HEK293T (cell line): ENCODE results near the gene RAET1L.

Source experiments
- CTCF ChIA-PET: fragments of 350-600 bp; formaldehyde crosslinking; extraction: SDS; loops from one replicate; lab custom pipeline; 2021; ENCODE audit warnings: antibody characterized with exemption, inconsistent platforms; lab: Yijun Ruan, JAX
- POLR2A ChIA-PET: fragments of 350-600 bp; formaldehyde crosslinking; extraction: SDS; loops from one replicate; lab custom pipeline; 2020; ENCODE audit warnings: antibody characterized with exemption, inconsistent platforms; lab: Yijun Ruan, JAX
- DNase-seq: peaks from one replicate; pipeline ENCODE4 v3.0.0; 2012; ENCODE audit warnings: mixed read lengths; ENCODE audit errors: extremely low spot score
- ARNT ChIP-seq: fragments of 450-650 bp; IDR thresholded peaks from 2 replicates; pipeline ENCODE4 v1.6.1; 2017; ENCODE audit warnings: mild to moderate bottlenecking
- BHLHE40 ChIP-seq: fragments of 450-650 bp; IDR thresholded peaks from 2 replicates; pipeline ENCODE4 v1.6.1; 2016; ENCODE audit warnings: mild to moderate bottlenecking, moderate library complexity, borderline replicate concordance
- CTBP1 ChIP-seq: fragments of 450-650 bp; IDR thresholded peaks from 2 replicates; pipeline ENCODE4 v1.6.1; 2016; ENCODE audit warnings: borderline replicate concordance
- ELF4 ChIP-seq: fragments of 450-650 bp; IDR thresholded peaks from 2 replicates; pipeline ENCODE4 v1.6.1; 2017; ENCODE audit warnings: antibody characterized with exemption
- FOXA1 ChIP-seq: fragments of 450-650 bp; IDR thresholded peaks from 2 replicates; pipeline ENCODE4 v1.6.1; 2016; ENCODE audit warnings: mild to moderate bottlenecking
- FOXK2 ChIP-seq: fragments of 450-650 bp; IDR thresholded peaks from 2 replicates; pipeline ENCODE4 v1.6.1; 2016; ENCODE audit warnings: mild to moderate bottlenecking
- FOXM1 ChIP-seq: fragments of 450-650 bp; IDR thresholded peaks from 2 replicates; pipeline ENCODE4 v1.6.1; 2017; ENCODE audit warnings: mild to moderate bottlenecking, borderline replicate concordance
- HDGF ChIP-seq: fragments of 450-650 bp; IDR thresholded peaks from 2 replicates; pipeline ENCODE4 v1.6.1; 2017; ENCODE audit warnings: antibody characterized with exemption, borderline replicate concordance
- L3MBTL2 ChIP-seq: fragments of 450-650 bp; conservative IDR thresholded peaks from 2 replicates; pipeline ENCODE4 v1.6.1; 2016; ENCODE audit warnings: mild to moderate bottlenecking
- LEF1 ChIP-seq: fragments of 450-650 bp; IDR thresholded peaks from 2 replicates; pipeline ENCODE4 v1.6.1; 2017; ENCODE audit warnings: mild to moderate bottlenecking, borderline replicate concordance
- NFRKB ChIP-seq: fragments of 450-650 bp; IDR thresholded peaks from 2 replicates; pipeline ENCODE4 v1.6.1; 2016; ENCODE audit warnings: mild to moderate bottlenecking, moderate library complexity
- SP1 ChIP-seq: fragments of 450-650 bp; IDR thresholded peaks from 2 replicates; pipeline ENCODE4 v1.6.1; 2017
- SUZ12 ChIP-seq: fragments of 450-650 bp; IDR thresholded peaks from 2 replicates; pipeline ENCODE4 v1.6.1; 2016; ENCODE audit warnings: mild to moderate bottlenecking
- TARDBP ChIP-seq: fragments of 450-650 bp; IDR thresholded peaks from 2 replicates; pipeline ENCODE4 v1.6.1; 2016
- ZNF384 ChIP-seq: fragments of 450-650 bp; IDR thresholded peaks from 2 replicates; pipeline ENCODE4 v1.6.1; 2016
- TF ChIP-seq, protein P1 (sequence below): fragments of 450-650 bp; IDR thresholded peaks from 2 replicates; pipeline ENCODE4 v1.6.1; 2016

RAET1L gene

DNA sequence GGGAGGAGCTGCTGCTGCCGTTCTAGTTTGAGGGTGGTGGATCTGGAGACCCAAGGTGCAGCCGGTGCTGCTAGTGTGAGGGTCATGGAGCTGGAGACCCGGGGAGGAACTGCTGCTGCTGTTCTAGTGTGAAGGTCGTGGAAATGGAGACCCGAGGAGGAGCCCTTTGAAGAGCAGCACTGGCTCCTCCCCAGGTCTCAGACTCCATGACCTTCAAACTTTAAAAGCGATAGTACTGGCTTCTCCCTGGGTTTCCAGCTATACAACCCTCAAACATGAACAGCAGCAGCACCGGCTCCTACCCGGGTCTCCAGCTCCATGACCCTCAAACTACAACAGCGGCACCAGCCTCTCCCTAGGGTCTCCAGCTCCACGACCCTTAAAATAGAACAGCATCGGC lies 28.1 kb upstream of the RAET1L start:
- ChIA-PET POLR2A (interaction anchor here (2.6 kb wide), 1 partner anchor 15 kb away, joined by 9 read pairs; the partner anchor contains the start of gene ULBP3), CTCF (interaction anchor here (0.6 to 4.1 kb wide), 4 partner anchors 15 to 812 kb away, joined by 3 to 25 read pairs (median 4); partner anchors contain the start of gene ULBP3)
- TF ChIP-seq ARNT, result no peak
- no peak for TF ChIP-seq FOXK2
- no peak for TF ChIP-seq FOXA1
- no peak for TF ChIP-seq LEF1
- no peak for TF ChIP-seq SP1
- no peak for TF ChIP-seq L3MBTL2
- no peak for TF ChIP-seq ZNF384
- no peak for DNase-seq

DNA sequence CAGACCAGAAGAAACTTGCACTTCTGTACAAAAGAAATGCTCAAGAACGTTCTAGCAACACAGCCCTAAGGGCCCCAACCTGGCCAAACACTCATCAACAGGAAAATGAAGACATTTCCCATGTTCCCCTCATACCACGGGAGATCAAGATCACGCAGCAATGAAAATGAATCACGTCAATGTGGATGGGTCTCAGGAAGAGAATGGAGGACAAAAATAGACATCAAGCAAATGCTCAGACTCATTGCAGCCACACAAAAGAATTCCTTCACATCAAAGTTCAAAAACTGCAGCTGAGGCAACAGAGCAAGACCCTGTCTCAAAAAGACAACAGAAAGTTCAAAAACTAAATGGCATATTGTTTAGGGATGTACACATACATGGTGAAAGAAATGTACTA lies 25.5 kb upstream of the RAET1L start:
- TF ChIP-seq FOXM1 (no peak), BHLHE40 (no peak), ZNF384 (no peak), ARNT (no peak), SUZ12 (no peak), L3MBTL2 (no peak), LEF1 (no peak), NFRKB (no peak), SP1 (no peak), FOXA1 (no peak), FOXK2 (no peak), ELF4 (no peak), CTBP1 (no peak)
- TF ChIP-seq, protein P1, sequence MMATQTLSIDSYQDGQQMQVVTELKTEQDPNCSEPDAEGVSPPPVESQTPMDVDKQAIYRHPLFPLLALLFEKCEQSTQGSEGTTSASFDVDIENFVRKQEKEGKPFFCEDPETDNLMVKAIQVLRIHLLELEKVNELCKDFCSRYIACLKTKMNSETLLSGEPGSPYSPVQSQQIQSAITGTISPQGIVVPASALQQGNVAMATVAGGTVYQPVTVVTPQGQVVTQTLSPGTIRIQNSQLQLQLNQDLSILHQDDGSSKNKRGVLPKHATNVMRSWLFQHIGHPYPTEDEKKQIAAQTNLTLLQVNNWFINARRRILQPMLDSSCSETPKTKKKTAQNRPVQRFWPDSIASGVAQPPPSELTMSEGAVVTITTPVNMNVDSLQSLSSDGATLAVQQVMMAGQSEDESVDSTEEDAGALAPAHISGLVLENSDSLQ, result no peak
- ChIA-PET POLR2A (no interaction called here), CTCF (no interaction called here)
- DNase-seq, result no peak

DNA sequence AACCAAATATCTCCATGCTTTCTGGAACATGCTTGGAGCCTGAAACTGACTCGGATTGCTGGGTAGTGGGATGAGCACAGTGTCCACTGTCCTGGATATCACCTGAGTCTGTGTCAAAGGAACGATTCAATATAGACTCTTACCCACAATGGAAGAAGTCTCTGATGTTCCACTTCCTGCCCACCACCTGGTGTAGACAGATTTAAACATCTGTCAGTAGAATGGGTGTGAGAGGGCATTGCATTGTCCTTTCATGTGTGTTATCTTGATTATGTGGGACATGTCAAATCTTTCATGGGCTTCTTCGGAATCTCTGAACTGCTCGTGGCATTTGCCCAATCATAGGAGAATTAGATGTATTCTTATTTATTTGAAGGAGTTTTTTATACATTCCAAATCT lies 22.8 kb upstream of the RAET1L start:
- CTCF ChIA-PET, result no interaction called here
- TF ChIP-seq TARDBP, result no peak
- TF ChIP-seq CTBP1, result no peak
- TF ChIP-seq BHLHE40, result no peak
- TF ChIP-seq LEF1, result no peak
- no peak for TF ChIP-seq SP1
- TF ChIP-seq ELF4, result no peak
- TF ChIP-seq ARNT, result no peak
- TF ChIP-seq NFRKB, result no peak
- TF ChIP-seq FOXM1, result no peak
- TF ChIP-seq FOXA1, result no peak
- no peak for TF ChIP-seq L3MBTL2
- TF ChIP-seq ZNF384, result no peak
- TF ChIP-seq HDGF, result no peak
- no peak for TF ChIP-seq FOXK2
- TF ChIP-seq SUZ12, result no peak
- TF ChIP-seq, protein P1, result no peak
- POLR2A ChIA-PET, result no interaction called here
- DNase-seq, result no peak

DNA sequence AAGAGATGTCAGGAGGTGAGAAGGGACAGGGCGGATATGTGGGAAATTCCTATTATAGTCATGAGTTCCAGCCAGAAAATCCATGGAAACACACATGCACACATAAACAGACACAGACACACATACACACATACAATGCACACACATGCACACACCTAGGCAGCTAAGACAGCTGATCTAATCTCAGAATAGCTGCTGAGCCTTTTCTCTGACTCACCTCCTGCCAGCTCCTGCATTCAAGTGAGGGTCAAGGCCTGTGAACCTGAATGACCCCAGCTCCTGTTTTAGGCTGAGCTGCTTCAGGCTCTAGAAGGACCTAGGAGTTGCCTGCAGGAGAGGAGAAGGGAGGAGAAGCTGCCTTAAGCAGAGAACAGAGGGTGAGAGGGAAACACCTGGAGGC lies 21.6 kb upstream of the RAET1L start:
- ChIA-PET CTCF (interaction anchor here (0.9 kb wide), 1 partner anchor 352 kb away, joined by 3 read pairs; no protein-coding TSS in a partner anchor), POLR2A (no interaction called here)
- TF ChIP-seq CTBP1 (no peak), NFRKB (no peak)
- DNase-seq, result no peak

DNA sequence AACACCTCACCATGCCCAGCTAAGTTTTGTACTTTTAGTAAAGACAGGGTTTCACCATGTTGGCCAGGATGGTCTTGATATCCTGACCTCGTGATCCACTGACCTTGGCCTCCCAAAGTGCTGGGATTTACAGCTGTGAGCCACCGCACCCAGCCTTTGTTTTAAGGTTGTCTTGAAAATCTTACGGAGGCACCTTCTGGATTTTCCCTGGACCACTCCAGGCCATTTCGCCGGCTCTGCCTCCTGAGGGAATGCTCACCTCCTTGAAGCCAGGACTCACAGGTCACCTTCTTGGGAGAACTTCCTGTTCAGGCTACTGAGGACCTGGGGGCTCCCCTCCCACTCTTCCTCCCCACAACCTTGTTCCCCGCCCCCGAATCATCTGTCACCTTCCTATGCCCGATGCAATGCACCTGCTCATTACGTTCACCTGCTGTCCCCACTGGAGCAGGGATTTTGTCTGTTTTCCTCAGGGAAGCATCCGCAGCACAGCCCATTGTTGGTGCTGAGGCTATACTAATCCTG lies 19.4 kb upstream of the RAET1L start:
- DNase-seq, result no peak
- TF ChIP-seq SUZ12 (no peak), TARDBP (no peak), LEF1 (no peak), SP1 (no peak), NFRKB (no peak), CTBP1 (no peak), ARNT (no peak), L3MBTL2 (no peak), ELF4 (no peak), FOXA1 (no peak), ZNF384 (no peak), FOXK2 (no peak), BHLHE40 (no peak), FOXM1 (no peak), HDGF (no peak)
- TF ChIP-seq, protein P1, result no peak
- ChIA-PET CTCF (interaction anchor here (0.6 kb wide), 1 partner anchor 474 kb away, joined by 3 read pairs; no protein-coding TSS in a partner anchor), POLR2A (no interaction called here)

DNA sequence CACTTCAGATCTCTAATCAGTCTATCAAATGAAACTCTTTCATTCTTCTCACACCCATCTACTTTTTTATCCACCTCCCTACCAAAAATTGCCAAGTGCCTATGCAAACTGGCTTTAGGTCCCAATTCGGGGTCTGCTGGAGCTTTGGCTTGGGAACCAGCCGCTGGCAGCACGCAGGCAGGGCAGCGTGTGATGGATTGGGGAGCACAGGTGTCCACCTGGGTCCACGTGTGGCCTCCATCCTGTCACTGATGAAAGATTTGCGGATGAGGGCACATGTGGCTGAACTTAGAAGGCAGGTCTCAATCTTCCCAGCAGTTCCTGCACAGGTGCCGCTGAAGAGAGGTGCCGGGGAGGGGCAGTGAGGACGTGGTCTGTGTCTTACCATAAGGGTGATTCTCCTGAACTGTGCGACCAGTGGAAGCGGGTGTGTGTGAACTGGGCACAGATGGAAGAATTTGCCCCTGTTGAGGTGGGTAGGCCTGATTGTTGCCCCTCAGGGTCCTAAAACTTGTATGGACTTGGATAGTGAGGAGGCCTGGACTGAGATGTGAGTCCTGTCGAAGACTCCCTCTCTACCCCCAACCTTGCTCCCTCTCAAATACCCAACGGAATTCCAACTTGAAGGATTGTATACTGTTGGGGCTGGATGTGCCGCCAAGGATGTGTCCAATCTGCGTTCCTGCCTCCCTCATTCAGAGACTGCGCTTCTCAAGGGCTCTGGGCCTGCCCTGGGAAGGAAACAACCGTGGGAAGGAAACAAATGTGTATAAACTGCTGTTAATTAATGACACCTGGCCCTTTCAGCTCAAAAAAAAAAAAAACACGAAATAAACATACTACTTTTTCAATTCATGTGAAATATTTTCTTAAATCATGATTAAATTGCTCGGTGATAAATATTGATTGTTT lies 18.4 kb upstream of the RAET1L start:
- POLR2A ChIA-PET, result no interaction called here
- DNase-seq, result no peak
- TF ChIP-seq FOXA1 (no peak), TARDBP (no peak), LEF1 (no peak), SUZ12 (no peak), FOXK2 (no peak), ZNF384 (no peak), SP1 (no peak), HDGF (no peak), NFRKB (no peak)
- CTCF ChIA-PET, result no interaction called here
